HL-60/S4 (cell line): ENCODE results near the gene ARPC2.

Source experiments
- in situ Hi-C: fragments of 300-500 bp; cut with MboI; formaldehyde crosslinking; loops from 2 replicates; pipeline ENCODE4 v1.14.3; 2022; ENCODE audit warnings: low sequenced_read_pairs

Gene ARPC2

DNA sequence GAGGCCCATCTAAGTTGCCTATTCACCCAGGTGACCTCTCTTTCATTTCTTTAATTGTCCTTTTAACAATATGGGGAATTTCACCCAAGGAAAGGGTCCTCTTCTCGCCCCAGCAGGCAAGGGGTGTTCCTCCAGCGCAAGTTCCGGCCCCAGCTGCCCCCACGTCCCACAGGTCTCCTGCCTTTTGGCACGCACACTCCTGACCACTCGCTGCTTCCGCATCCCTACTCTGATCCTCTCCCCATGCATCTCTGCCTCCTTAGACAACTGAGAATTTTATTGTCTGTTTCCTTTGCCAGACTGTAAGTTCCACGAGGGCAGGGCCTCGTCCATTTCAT is 684 bp upstream of the ARPC2 start:
- in situ Hi-C loops, result no loop called here

GRCh38 chr2:218217360-218218267 is 625 bp downstream of the ARPC2 start:
- in situ Hi-C loops, result no loop called here

DNA sequence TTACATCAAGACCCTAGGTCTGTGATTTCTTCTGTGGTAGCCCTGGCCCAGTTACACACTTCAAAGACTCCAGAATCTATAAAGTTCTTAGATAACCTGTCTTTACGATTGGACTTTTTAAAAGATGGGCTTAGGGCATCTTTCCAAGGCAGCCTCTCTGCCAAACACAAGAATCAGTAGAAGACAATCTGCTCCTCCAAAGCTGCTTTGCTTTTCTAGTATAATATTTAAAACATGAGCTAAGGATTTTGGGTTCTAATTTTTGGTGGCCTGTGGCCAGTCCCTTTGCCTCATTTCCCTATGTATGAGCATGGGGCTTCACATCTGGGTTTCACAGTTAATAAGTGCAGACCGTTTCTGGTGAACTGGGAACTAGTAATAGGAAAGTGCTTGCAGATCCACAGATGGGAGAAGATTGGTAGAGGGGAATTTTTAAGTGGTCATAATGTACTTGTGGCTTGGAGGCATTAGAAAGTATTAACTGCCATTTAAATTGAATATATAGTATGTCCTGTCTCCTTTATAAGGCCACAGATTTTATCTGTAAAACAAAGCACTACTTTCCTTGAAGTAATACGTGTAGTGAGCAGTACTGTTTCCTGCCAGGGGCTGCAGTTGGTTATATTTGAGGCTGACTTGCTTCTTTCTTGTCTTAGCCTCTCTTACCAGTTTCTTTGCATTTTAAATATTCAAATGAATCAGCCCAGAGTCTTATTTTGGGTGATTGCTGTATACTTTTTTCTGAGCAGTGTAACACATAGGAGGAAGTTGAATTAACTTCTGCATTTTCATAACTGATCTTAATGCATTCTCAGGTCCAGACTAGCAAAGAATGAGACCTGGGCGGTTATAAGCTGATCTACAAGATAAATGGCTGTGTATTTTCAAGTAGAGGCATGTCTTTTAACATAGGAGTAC is 1.5 kb downstream of the ARPC2 start:
- in situ Hi-C loops, result no loop called here

DNA sequence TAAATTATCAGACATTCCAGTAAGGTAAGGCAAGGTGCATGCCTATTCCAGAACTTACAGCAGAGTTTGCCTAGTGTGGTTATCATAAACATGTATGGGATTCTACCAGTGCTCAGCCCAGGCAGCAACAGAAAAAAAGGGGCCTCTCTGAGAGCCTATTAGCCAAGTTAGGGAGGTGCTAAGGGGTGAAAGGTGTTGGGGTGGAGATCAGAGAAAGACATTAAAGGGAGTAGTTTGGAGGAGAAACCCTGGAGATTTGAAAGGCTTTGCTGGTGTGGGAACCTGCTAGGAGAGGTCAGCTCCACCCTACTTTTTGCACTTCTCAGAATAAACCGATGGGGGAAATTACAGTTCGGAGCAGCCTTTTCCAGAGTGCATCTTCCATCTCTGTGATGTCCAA is 2.9 kb downstream of the ARPC2 start:
- in situ Hi-C loops, result no loop called here

DNA sequence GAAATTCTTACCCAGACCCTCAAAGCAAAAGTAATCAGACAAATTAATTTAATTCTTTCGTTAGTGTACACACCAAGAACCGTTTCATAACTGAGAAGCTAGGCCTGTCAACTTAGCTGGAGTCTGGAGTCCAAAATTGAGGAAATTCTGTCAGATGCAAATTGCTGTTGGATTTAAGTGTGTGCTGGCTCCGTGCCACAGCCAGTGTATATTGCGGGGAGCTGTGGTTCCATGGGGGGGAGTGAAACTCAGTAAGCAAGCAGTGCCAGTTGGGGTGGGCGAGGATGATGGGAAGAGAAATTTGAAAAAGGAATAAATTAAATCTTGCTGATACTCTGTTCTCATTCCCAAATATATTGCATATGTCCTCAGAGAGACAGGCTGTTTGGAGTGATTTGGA is 4.0 kb downstream of the ARPC2 start:
- in situ Hi-C loops, result no loop called here

GRCh38 chr2:218223046-218223445 is 6.1 kb downstream of the ARPC2 start:
- in situ Hi-C loops, result no loop called here

GRCh38 chr2:218224186-218224585 is 7.2 kb downstream of the ARPC2 start:
- in situ Hi-C loops, result no loop called here

- in situ Hi-C loops, result no loop called here
These were observed 9.9 kb downstream of the ARPC2 start for GRCh38 chr2:218226903-218227302.

- in situ Hi-C loops, result no loop called here
These were observed 11.5 kb downstream of the ARPC2 start for GRCh38 chr2:218228366-218229090.

DNA sequence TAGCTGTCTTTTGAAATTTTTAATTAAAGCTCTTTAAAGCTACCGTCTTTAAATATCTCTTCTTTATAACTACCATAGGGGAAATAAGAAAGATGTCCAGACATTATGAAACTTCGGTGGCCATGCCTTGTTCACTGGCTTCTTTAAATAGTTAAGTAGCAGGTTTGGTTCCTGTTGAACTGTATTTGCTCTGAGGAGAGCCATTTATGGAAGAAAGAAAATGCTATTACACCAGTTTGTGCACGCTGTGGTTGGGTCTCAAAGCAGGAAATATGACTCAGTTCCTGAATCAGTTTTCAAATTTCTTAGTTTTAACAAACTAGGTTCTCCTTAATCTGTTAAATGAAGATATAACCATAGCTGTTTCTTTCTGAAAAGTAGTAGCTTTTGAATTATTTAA is 12.2 kb downstream of the ARPC2 start:
- in situ Hi-C loops, result no loop called here

DNA sequence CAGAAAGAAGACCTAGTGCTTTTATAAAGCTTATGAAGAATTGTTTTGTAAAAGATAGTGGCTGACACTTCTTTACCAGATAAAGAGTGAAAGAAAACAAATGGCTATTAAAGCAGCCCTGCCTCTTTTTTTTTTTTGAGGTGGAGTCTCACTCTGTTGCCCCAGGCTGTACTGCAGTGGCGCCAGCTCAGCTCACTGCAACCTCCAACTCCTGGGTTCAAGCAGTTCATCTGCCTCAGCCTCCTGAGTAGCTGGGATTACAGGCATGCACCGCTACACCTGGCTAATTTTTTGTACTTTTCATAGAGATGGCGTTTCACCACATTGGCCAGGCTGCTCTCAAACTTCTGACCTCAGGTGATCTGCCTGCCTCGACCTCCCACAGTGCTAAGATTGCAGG is 12.9 kb downstream of the ARPC2 start:
- in situ Hi-C loops, result no loop called here

DNA sequence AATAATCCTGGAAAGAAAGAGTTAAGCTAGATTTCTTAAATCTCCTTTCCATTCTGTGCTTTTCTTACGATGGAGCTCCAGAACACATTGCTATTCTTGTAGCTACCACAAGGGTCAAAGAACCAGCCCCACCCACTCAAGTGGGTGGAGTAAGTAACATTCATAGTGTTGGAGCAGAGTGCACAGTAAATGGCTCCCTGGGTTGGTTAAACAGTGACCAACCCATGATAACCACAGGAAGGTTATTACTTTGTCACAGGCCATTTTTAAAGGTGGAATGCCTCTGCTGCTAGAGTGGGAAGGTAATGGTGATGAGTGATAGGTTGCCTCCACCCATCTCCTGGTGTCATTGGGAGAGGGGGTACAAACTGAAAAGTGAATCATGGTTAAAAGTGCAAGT is 13.9 kb downstream of the ARPC2 start:
- in situ Hi-C loops, result no loop called here

DNA sequence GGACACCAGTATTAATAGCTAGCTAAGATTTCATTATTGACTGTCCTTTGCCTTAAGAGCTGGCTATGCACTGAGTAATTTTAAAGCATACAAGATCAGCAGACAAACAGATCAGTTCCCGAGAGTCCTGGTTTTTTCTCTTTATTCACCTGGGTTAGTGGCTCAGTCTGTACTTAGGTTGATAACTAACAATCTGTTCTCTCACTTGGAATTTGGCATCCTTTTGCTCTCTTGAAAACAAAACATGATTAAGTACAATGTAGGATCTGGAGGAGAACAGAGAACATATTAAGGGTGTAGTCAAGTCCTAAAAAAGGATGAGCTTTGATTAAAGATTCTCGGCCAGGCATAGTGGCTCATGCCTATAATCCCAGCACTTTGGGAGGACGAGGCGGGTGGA is 16.6 kb downstream of the ARPC2 start:
- in situ Hi-C loops, result no loop called here

GRCh38 chr2:218234521-218234920 is 17.5 kb downstream of the ARPC2 start:
- in situ Hi-C loops, result no loop called here

GRCh38 chr2:218235017-218235416 is 18.0 kb downstream of the ARPC2 start:
- in situ Hi-C loops, result no loop called here

DNA sequence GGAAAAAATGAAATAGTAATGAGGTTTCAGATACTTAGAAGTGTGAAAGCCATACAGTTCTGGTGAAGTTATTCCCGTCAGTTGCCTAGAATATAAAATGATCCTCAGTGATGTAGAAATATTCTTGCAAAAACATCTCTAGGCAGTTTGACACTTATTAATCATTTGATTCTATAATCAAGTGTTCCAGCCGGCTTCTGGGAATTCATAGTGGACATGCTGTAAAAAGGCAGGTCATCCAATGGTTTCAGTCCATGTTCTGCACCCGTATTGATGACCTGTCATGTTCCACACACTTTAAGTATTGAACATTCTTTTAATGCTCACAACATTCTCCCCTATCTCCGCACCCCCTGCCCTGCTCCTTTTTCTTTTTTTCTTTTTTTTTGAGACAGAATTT is 19.8 kb downstream of the ARPC2 start:
- in situ Hi-C loops, result no loop called here

- in situ Hi-C loops, result no loop called here
These were observed 21.9 kb downstream of the ARPC2 start for GRCh38 chr2:218238887-218239286.

- in situ Hi-C loops, result no loop called here
These were observed 27.2 kb downstream of the ARPC2 start for GRCh38 chr2:218244204-218244603.

- in situ Hi-C loops, result no loop called here
These were observed 27.7 kb downstream of the ARPC2 start for GRCh38 chr2:218244665-218245064.

- in situ Hi-C loops, result no loop called here
These were observed 28.2 kb downstream of the ARPC2 start for GRCh38 chr2:218245214-218245613.

- in situ Hi-C loops, result no loop called here
These were observed 32.7 kb downstream of the ARPC2 start for GRCh38 chr2:218249691-218250090.
